ENCODE results near the gene TSTD2.
"Not testable (repeated sequence)": the region's sequence is repeated elsewhere in the genome, so short reads cannot be mapped to it uniquely, and the experiment has no call there.

TSTD2 gene

DNA sequence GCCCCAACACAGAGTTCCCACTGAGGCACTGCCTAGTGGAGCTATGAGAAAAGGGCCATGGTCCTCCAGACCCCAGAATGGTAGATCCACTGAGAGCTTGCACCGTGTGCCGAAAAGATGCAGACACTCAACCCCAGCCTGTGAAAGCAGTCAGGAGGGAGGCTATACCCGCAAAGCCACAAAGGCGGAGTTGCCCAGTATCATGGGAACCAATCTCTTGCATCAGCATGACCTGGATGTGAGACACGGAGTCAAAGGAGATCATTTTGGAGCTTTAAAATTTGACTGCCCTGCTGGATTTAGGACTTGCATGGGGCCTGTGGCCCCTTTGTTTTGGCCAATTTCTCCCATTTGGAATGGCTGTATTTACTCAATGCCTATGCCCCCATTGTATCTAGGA lies 10.7 kb downstream of the TSTD2 start:
- H3K9me3 Mint-ChIP-seq; intact Hi-C loops (cut with micrococcal nuclease); H3K27ac Mint-ChIP-seq: not testable (repeated sequence)

DNA sequence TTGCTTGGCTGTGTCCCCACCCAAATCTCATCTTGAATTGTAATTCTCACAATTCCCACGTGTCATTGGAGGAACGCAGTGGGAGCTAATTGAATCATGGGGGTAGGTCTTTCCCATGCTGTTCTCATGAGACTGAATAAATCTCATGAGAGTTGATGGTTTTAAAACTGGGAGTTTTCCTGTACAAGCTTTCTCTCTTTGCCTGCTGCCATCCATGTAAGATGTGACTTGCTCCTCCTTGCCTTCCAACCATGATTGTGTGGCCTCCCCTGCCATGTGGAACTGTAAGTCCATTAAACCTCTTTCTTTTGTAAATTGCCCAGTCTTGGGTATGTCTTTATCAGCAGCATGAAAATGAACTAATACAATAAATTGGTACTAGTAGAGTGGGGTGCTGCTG lies 13.1 kb downstream of the TSTD2 start:
- Mint-ChIP-seq H3K4me1 (ENCODE audit: low read depth) (peaks cover 22% of the 10 kb centered on the region), H3K36me3 (ENCODE audit: low read depth) (peaks cover 67% of the 10 kb centered on the region)
- H3K27me3 Mint-ChIP-seq; H3K27ac Mint-ChIP-seq; H3K9me3 Mint-ChIP-seq; intact Hi-C loops (cut with micrococcal nuclease); H3K4me3 Mint-ChIP-seq: not testable (repeated sequence)

More for the DNA sequence above, 10.7 kb downstream of the TSTD2 start:
- Mint-ChIP-seq H3K4me1 (ENCODE audit: low read depth) (peaks cover 13% of the 10 kb centered on the region), H3K36me3 (ENCODE audit: low read depth) (peaks cover 67% of the 10 kb centered on the region)
- not testable (repeated sequence) for H3K27me3 Mint-ChIP-seq, H3K4me3 Mint-ChIP-seq

DNA sequence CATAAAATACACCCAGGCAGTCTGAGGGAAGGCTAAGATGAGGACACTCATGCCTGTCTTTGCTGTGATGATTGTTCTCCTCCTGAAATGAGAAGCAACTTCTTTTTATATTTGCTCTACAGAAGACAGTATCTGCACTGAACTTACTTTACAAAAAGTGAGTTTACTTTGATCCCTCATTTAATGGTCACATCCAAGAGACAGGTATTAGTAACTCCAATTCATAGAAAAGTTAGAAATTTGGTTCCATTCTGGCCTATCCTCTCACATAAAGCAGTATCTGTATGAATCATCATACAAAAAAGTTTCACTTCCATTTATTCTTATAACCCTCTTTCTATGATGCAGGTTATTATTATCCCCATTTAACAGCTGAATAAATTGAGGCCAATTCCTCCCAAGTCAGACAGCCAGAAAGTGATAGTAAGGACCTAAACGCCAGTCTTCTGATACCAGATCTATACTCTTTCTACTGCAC lies 15.2 kb downstream of the TSTD2 start:
- no peaks in the 10 kb centered on the region for H3K27me3 Mint-ChIP-seq
- H3K4me3 Mint-ChIP-seq, result no peak overlapping the region
- H3K4me1 Mint-ChIP-seq (ENCODE audit: low read depth), result peaks cover 22% of the 10 kb centered on the region
- H3K36me3 Mint-ChIP-seq (ENCODE audit: low read depth), result peaks cover 52% of the 10 kb centered on the region
- intact Hi-C loops (cut with micrococcal nuclease), result loop anchor here (5.0 kb wide), 1 partner anchor 206 kb away; the partner anchor contains the start of gene TDRD7
- no peaks in the 10 kb centered on the region for H3K9me3 Mint-ChIP-seq
- H3K27ac Mint-ChIP-seq, result no peak overlapping the region

DNA sequence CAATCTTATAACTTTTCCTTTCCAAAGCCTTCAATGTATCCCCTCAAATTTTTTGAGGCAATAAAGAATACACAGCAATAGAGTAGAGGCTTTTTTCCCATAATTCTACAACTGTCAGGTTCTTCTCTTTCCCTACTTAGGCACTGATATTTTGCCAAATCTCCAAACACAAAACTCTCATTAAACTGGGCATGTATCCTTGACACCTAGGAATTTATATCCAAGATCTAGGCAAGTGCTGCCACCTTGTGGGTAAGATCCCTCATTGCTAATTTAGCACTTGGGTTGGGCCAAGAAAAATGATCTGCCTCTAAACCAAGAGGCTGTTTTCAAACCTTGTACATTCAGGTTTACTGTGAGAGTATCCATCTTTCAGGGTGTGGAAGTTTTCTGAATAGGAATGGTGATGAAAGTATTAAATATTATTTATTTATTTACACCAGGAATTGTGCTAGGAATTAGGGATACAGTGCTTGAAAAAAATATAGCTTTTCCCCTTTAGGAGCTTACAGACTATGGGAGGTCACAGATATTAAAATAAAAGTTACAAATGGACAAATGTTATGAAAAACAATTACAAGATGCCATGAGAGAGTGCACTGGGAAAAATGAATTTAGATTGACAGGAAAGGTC lies 17.6 kb downstream of the TSTD2 start:
- intact Hi-C loops (cut with micrococcal nuclease), result loop anchor here (1.0 to 5.0 kb wide), 2 partner anchors 147 to 203 kb away; partner anchors contain the start of gene TDRD7
- Mint-ChIP-seq H3K36me3 (ENCODE audit: low read depth) (peaks cover 51% of the 10 kb centered on the region), H3K27ac (no peak overlapping the region), H3K4me1 (ENCODE audit: low read depth) (peaks cover 22% of the 10 kb centered on the region), H3K4me3 (no peak overlapping the region), H3K9me3 (no peaks in the 10 kb centered on the region), H3K27me3 (no peaks in the 10 kb centered on the region)

DNA sequence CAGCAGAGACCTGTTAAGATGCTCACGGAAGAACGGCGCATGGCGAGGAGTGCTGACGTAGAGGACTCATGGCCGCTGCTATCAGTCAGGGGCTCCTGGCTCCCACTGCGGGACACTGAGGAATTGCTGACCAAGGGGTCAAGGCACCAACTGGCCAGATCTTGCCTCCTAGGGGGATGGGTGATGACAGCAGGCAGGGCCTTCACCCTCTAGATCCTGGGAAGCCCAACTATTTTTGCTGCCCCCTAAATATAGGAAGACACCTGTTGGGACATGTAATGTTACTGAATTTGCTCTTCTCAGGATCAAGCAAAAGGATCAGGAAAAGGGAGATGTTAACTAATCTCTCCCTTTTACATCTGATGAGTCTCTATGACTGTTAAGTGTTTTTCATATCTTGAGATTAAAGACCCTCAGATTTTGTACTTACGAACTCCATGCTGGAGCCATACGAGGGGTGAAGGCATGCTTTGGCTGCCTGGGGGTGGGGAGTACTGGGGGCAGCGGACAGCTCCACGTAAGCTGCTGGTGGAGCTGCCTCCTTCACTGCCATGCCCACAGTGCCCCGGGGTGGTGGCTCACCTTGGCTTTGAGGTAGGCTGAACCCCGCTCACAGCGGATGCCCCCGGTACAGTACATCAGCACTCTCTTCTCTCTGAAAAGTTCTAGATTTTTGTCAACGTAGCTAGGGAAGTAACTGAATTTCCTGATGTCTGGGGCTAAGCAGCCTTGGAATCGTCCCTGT lies 28.1 kb downstream of the TSTD2 start:
- Mint-ChIP-seq H3K4me1 (ENCODE audit: low read depth) (no peaks in the 10 kb centered on the region), H3K27me3 (no peaks in the 10 kb centered on the region), H3K4me3 (no peak overlapping the region), H3K36me3 (ENCODE audit: low read depth) (peaks cover 91% of the 10 kb centered on the region), H3K9me3 (no peaks in the 10 kb centered on the region), H3K27ac (no peak overlapping the region)
- intact Hi-C loops (cut with micrococcal nuclease), result no loop called here

DNA sequence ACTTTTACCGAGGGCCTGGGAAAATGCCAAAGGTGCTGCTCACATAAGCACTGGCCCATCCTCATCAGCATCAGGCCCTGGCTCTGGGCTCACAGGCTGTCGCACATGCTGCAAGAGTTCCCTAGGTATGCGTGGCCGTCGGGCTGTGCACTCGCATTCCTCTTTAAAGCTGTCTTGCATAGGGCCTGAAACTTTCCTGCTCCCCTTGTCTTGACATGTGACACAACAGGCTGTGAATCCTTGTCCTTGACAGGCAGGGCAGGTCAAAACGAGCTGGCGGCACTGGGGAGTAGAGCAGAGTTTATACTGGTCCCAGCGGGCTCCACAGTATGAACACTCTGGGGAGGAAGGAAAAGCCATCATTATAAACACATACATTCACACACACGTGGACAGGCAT lies 30.7 kb downstream of the TSTD2 start:
- H3K4me3 Mint-ChIP-seq, result no peak overlapping the region
- no peaks in the 10 kb centered on the region for H3K9me3 Mint-ChIP-seq
- H3K27me3 Mint-ChIP-seq, result no peaks in the 10 kb centered on the region
- H3K36me3 Mint-ChIP-seq (ENCODE audit: low read depth), result peaks cover 76% of the 10 kb centered on the region
- H3K27ac Mint-ChIP-seq, result no peak overlapping the region
- peaks cover 8% of the 10 kb centered on the region for H3K4me1 Mint-ChIP-seq (ENCODE audit: low read depth)
- intact Hi-C loops (cut with micrococcal nuclease), result no loop called here

DNA sequence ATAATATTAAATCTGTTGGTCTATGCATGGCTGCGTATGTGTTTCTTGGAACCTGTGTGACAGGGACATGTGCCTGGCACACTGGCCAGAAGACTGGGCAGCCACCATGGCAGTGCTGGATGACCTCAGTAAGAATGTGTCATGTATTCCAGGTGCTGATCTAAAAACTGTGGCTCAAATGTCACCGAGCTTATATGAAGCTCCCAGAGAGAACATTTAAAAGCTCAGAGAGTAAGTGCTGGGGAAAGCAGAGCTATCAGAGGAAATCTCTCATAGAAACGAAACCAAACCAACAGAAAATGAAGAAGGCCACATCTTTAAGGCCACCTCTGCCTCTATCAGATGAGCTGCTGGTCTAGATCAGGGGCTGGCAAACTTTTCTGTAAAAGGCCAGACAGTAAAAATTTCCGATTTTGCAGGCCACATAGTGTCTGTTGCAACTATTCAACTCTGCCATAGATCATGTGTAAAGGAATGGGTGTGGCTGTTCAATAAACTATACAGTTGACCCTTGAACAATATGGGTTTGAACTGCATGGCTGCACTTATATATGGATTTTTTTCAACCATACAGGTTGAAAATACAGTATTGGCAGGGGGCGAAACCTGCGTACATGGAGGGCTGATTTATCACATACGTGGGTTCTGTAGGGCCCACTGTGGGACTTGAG lies 31.8 kb downstream of the TSTD2 start:
- Mint-ChIP-seq H3K4me1 (ENCODE audit: low read depth) (peaks cover 13% of the 10 kb centered on the region), H3K4me3 (no peak overlapping the region), H3K27me3 (no peaks in the 10 kb centered on the region), H3K27ac (no peak overlapping the region), H3K36me3 (ENCODE audit: low read depth) (peaks cover 66% of the 10 kb centered on the region), H3K9me3 (no peaks in the 10 kb centered on the region)
- intact Hi-C loops (cut with micrococcal nuclease), result no loop called here

DNA sequence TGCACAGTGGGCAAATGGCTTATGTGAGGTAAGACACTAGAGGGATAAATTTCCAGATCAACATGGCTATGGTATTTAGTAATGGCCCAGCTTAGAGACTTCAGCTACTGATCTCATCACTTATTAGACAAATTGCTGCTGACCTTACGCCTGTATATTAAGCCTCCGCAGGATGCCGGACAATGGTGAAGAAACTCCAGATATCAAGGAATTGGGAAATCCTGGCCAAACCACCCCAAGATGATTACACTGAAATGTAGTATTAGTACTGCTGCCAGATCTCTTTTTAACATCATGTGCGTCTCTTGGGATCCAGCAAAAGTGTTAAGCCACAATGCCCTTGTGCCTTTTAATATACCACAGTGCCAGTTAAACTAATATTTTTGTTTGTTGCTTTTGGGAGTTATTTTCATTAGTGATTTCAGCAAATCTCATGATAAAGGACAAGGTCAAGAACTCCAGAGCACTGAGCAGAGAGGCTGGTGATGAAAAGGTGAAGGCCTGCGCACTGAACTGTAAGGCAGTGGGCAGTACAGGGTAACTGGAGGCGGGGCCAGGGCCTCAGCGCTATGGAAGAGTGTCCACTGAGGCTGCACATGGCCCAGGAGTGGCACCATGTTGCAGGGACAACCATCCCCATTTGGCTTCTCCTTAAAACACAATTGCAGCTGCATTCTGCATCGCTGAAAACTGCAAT lies 32.5 kb downstream of the TSTD2 start:
- intact Hi-C loops (cut with micrococcal nuclease), result no loop called here
- Mint-ChIP-seq H3K27me3 (peaks cover 2% of the 10 kb centered on the region), H3K36me3 (ENCODE audit: low read depth) (peaks cover 59% of the 10 kb centered on the region), H3K4me3 (no peak overlapping the region), H3K27ac (no peak overlapping the region), H3K9me3 (no peaks in the 10 kb centered on the region), H3K4me1 (ENCODE audit: low read depth) (peaks cover 13% of the 10 kb centered on the region)

DNA sequence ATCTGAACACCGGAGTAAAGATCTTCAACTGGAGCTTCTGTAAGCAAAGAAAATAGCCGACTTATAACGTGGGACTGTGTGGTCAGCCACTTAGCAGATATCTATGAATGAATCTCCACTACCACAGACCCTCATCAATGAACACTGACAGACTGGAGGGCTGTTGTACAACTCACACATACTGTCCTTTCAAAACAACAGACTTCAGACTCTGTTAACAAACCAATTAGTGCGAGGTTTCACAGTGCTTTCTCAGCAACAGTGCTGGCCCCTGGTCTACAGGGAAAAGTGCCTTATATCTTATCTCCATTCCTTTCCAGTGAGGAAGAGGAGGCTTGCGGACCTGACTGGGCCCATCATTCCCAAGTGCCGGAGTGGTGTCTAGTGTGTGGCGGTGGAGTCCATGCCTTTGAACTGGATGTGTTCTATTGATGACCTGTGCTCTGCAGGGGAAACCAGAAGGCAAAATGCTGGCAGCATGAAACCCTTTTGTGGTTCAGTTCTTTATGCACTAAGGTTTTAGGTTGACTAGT lies 33.8 kb downstream of the TSTD2 start:
- Mint-ChIP-seq H3K4me1 (ENCODE audit: low read depth) (peaks cover 13% of the 10 kb centered on the region), H3K36me3 (ENCODE audit: low read depth) (peaks cover 46% of the 10 kb centered on the region), H3K27ac (no peak overlapping the region), H3K4me3 (no peak overlapping the region), H3K9me3 (no peaks in the 10 kb centered on the region), H3K27me3 (peaks cover 2% of the 10 kb centered on the region)
- intact Hi-C loops (cut with micrococcal nuclease), result loop anchor here (10.0 kb wide), 1 partner anchor 745 kb away; the partner anchor contains the start of gene ZNF782

DNA sequence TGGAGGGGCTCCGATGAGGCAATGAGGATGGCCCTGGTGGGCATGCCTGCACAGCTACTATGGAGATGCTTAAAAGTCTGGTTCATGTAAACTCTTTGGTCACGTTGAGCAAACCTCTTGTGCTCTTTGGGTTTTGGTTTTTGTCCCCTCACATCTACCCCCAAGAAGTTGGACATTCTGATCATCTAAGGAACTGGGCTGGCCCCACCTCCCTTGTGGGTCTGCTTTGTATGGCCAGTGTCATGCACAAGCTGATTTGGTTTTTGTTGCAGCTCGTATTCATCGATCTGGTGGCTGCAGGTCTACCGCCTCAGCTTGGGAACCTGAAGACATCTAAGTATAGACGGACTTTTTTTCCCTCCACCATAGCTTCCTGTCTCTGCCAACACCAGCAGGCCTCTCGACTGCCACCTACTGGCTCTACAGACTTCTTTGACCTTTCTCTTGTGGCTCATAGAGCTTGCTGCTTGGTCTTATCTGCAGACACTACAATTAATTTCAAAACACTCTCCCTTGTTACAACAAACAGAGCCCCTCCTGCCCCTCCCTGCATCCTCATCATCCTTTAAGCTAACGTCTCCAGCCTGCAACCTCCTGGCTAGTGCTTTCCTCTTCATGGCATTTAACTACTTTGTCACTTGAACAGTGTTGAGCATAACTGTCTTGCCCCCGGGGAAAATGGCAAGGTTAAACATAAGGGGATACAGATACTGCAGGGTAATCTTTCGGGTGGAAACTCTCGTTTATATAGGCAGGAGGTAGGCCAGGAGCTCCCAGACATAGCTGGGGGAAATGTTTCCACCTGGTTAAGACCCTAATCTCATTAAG lies 34.5 kb downstream of the TSTD2 start:
- peaks cover 13% of the 10 kb centered on the region for H3K4me1 Mint-ChIP-seq (ENCODE audit: low read depth)
- H3K27me3 Mint-ChIP-seq, result peaks cover 2% of the 10 kb centered on the region
- H3K27ac Mint-ChIP-seq, result no peak overlapping the region
- H3K36me3 Mint-ChIP-seq (ENCODE audit: low read depth), result peaks cover 39% of the 10 kb centered on the region
- no peak overlapping the region for H3K4me3 Mint-ChIP-seq
- no peaks in the 10 kb centered on the region for H3K9me3 Mint-ChIP-seq
- intact Hi-C loops (cut with micrococcal nuclease), result loop anchor here (1.0 to 10.0 kb wide), 3 partner anchors 129 to 744 kb away; partner anchors contain the start of gene ZNF782

DNA sequence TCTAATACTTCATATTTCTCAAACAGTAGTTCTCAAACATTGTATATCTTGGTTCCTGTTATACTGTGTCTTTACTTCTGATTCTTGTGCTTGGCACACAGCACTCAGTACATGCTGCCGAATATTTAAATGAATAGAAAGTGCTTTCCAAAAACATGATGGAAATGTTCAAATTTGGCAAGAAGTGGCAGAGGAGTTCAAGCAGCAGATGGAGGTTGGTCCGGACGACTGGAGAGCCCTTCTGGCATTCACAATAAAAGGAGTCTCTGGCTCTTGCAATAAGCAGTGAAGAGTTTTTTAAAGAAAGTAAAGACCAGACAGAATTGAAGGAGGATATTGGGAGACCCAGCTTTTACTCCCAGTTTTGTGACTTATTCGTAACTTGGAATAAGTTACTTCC lies 36.3 kb downstream of the TSTD2 start:
- Mint-ChIP-seq H3K4me1 (ENCODE audit: low read depth) (peaks cover 13% of the 10 kb centered on the region), H3K4me3 (no peak overlapping the region), H3K27me3 (peaks cover 2% of the 10 kb centered on the region), H3K36me3 (ENCODE audit: low read depth) (peaks cover 21% of the 10 kb centered on the region), H3K9me3 (no peaks in the 10 kb centered on the region), H3K27ac (no peak overlapping the region)
- intact Hi-C loops (cut with micrococcal nuclease), result loop anchor here (10.0 kb wide), 1 partner anchor 742 kb away; the partner anchor contains the start of gene ZNF782

DNA sequence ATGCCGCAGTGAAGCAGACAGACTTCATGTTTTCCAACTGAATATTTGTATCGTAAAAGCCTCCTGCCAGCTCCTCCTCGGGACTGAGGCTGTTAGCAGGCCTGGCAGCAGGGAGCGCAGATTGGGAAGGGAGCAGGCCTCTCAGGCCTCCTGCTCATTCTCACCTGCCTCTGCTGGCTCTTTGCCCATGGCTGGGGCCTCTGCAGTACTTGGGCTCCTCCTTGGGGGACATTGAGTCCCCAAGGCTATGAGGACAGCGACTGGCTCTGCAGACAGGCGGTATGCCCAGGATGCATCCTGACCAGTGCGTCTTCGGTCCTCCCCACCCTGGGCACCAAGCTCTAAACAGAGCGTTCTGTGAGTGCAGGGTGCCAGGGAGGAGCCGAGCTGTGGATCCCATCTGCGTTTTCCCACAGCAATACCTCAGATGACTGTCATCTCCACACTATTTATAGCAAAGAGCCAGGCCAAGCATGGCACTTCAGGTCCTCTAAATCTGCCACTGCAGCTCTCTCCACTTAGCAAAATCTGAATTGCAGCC lies 38.7 kb downstream of the TSTD2 start:
- intact Hi-C loops (cut with micrococcal nuclease), result loop anchor here (10.0 kb wide), 1 partner anchor 740 kb away; the partner anchor contains the start of gene ZNF782

More for the DNA sequence above, 38.7 kb downstream of the TSTD2 start:
- H3K9me3 Mint-ChIP-seq, result no peaks in the 10 kb centered on the region
- peaks cover 2% of the 10 kb centered on the region for H3K27me3 Mint-ChIP-seq
- no peaks in the 10 kb centered on the region for H3K36me3 Mint-ChIP-seq (ENCODE audit: low read depth)
- no peak overlapping the region for H3K27ac Mint-ChIP-seq
- no peak overlapping the region for H3K4me3 Mint-ChIP-seq
- peaks cover 19% of the 10 kb centered on the region for H3K4me1 Mint-ChIP-seq (ENCODE audit: low read depth)

Measured in dendritic cell treated with granulocyte-macrophage colony-stimulating factor and Interleukin-4, amounts not matched to agents 40 ng/mL and 50 ng/mL, for 4 days (primary cell).